ENCODE data around the gene ABCB6.

DNA sequence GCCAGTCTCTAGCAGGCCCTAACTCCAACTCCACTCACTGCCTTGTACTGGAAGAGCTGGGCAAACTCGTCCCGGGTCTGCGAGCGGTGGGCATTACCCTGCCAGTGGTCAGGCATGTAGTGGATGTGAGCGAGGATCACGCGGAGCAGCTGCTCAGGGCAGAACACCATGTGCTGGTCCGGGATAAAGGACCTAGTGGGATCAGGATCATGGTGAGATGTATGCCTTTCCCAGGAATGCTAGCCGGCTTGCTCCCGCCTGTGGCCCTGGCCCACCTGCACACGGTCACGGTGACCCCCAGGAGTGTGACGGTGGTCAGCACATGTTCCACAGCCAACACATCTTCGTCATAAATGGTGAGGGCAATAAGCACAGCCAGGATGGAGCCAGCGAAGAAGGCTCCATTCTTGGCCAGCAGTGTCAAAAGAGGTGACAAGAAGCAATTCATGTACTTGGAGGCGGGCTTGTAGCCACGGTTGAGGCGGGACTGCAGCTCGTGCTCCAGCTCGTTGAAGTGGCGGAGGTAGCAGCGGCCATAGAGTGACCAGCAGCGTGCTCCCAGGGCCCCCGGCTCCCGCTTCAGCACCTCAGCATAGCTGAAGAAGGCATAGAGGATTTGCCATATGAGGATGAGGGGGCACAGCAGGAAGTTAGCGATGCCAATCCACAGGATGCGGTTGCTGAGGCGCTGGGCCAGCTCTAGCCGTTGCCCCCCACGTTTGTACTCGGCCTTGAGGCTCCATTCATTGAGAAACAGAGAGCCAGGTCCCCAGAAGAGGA lies 5.3 kb upstream of the ABCB6 start:
- no peak for TF ChIP-seq CSDC2 (CRISPR knock-in tag; IDR thresholded peaks at IDR 0.05)
- no peak for TF ChIP-seq ZC3H10 (CRISPR knock-in tag; IDR thresholded peaks at IDR 0.05)
- no peak for TF ChIP-seq TCF4 (CRISPR knock-in tag; IDR thresholded peaks at IDR 0.05; ENCODE audit: borderline replicate concordance)
- no peak for TF ChIP-seq SNAI2 (CRISPR knock-in tag; IDR thresholded peaks at IDR 0.05)
- no peak for TF ChIP-seq CREB5 (CRISPR knock-in tag; IDR thresholded peaks at IDR 0.05; ENCODE audit: low read depth)
- TF ChIP-seq, protein P1, sequence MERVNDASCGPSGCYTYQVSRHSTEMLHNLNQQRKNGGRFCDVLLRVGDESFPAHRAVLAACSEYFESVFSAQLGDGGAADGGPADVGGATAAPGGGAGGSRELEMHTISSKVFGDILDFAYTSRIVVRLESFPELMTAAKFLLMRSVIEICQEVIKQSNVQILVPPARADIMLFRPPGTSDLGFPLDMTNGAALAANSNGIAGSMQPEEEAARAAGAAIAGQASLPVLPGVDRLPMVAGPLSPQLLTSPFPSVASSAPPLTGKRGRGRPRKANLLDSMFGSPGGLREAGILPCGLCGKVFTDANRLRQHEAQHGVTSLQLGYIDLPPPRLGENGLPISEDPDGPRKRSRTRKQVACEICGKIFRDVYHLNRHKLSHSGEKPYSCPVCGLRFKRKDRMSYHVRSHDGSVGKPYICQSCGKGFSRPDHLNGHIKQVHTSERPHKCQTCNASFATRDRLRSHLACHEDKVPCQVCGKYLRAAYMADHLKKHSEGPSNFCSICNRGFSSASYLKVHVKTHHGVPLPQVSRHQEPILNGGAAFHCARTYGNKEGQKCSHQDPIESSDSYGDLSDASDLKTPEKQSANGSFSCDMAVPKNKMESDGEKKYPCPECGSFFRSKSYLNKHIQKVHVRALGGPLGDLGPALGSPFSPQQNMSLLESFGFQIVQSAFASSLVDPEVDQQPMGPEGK (CRISPR knock-in tag; IDR thresholded peaks at IDR 0.05; ENCODE audit: borderline replicate concordance): no peak

Data from SK-N-SH treated with all-trans-retinoic acid at 6 μM for 48 hours (cell line).